ENCODE data around the gene TK1. TPM values are rescaled to one million over a fixed set of nuclear protein-coding genes. Genes with fewer than 3 reads are reported as not detected.
A peak's percentile ranks its signal among the peaks of the same experiment; 100 is the strongest.

Gene TK1
- total RNA-seq, 1 donor from 2014 or later: 1.2 TPM

- no peak for DNase-seq (ENCODE audit: low spot score)
Measured at GRCh38 chr17:78219396-78220150, 32.7 kb upstream of the TK1 start.

GRCh38 chr17:78214706-78215061, 27.8 kb upstream of the TK1 start:
- no peak for DNase-seq (ENCODE audit: low spot score)

GRCh38 chr17:78214016-78214705, 27.3 kb upstream of the TK1 start, which contains the start of gene BIRC5:
Gene BIRC5, plus strand, starts transcription at chr17:78214253. Its CDS starts 64 bp downstream, at chr17:78214317.
- peak; percentile 87 for DNase-seq (ENCODE audit: low spot score)

- no peak for DNase-seq (ENCODE audit: low spot score)
Measured at GRCh38 chr17:78211032-78211431, 24.2 kb upstream of the TK1 start.

DNA sequence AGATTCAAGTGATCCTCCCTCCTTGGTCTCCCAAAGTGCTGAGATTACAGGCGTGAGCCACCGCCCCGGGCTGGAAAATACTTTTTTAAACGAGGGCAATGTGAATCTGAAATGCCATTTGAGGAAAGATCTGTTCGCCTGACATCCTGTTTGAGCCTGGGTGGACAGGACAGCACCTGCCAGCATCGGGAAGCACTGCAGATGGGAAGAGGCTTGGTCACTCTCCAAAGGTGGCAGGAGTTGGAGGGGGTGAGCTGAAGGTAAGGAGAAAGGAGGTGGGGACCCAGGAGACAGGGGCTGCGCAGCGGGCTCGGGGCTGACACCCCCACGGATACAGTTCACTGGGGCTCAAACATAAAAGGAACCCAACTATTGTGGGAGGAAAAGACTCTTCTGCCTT, 23.3 kb upstream of the TK1 start:
- DNase-seq (ENCODE audit: low spot score): no peak

DNA sequence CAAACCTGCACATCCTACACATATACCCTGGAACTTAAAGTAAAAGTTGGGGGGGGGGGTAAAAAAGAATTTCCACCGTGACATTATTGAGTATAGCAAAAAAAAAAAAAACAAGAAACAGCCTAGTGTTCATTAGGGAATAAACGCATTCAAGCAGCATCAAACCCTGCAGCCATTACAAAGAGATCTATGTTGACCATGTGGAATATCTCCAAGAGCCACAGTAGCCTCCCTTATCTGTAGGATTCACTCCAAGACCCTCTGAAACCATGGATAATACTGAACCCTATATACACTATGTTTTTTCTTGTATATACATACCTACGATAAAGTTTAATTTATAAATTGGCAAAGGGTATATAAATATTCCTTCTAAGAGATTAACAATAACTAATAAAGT, 21.6 kb upstream of the TK1 start:
- DNase-seq (ENCODE audit: low spot score): no peak

DNA sequence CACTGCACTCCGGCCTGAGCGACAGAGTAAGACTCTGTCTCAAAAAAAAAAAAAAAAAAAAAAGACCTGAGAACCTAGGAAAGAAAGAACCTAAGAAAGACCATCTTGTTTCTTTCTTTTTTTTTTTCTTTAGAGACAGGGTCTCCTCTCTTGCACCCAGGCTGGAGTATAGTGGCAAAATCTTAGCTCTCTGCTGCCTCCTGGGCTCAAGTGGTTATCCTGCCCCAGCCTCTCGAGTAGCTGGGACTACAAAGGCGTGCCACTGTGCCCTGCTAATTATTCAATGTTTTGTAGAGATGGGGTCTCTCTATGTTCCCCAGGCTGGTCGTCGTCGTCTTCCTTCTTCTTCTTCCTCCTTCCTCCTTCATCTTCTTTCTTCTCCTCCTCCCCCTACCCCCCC, 19.4 kb upstream of the TK1 start:
- DNase-seq (ENCODE audit: low spot score): no peak

- DNase-seq (ENCODE audit: low spot score): no peak
Measured at GRCh38 chr17:78205124-78205775, 18.4 kb upstream of the TK1 start.

DNA sequence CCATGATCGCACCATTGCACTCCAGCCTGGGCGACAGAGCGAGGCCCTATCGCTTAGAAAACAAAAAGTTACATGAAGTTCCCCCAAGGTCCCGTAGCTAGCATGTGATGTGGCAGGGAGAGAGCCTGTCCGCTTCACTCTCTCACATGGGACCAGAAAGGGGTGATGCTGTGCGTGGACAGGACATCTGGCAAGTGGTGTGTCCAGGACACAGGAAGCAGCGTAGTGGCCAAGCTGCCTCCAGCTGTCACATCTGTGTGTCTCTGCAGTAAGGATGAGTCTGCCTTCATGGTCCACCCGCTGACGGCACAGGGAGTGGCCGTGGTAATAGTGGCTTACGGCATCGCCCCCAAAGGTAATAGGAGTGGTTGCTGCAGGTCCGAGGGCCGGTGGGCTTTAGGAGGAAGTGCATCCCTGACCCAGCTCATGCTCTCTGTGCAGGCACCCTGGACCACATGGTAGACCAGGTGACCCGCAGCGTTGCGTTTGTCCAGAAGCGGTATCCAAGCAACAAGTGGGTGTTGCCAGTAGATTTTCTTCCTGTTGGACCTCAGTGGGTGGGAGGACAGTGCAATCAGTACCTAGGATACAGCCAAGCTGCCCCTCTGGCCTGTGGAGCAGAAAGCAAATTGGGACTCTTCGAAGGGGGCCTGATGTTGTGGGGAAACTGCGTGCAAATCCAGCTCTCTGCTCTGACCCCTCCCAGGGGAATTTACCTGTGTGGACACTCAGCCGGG, 17.7 kb upstream of the TK1 start:
- no peak for DNase-seq (ENCODE audit: low spot score)

GRCh38 chr17:78202666-78203065, 15.8 kb upstream of the TK1 start:
- DNase-seq (ENCODE audit: low spot score): no peak

DNA sequence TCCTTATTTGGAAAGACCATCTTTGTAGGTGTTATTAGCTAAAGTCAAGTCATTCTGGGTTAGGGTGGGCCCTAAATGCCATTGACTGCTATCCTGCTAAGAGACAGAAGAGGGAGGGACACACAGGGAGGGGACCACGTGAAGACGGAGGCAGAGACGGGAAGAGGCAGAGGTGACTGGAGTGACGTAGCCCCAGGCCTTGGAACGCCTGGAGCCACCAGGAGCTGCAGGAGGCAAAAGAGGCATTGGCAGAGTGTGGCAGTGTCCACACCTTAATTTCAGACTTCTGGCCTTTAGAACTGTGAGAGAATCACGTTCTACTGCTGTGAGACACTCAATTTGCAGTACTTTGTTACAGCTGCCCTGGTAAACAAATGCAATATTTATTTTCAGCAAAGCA, 13.6 kb upstream of the TK1 start:
- DNase-seq (ENCODE audit: low spot score): no peak

- no peak for DNase-seq (ENCODE audit: low spot score)
Measured at GRCh38 chr17:78197147-78197832, 10.4 kb upstream of the TK1 start.

DNA sequence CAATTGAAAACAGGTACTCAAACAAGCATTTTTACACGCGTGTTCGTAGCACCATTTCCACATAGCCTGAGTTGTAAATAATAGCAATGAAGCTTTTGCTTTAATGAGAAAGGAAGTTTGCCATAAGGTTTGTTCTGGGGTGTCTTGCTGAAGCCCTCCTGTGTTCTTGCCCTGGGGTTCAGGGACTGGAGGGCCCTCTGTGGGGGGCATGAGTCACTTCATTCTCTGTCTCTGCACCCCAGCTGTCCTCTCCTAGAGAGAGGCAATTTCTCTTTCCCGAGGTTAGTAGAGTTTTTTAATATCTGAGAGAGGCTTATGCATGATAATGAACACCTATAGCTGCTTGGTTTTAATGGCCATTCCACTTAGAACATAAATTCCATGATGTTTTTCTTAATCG, 9.9 kb upstream of the TK1 start:
- no peak for DNase-seq (ENCODE audit: low spot score)

DNA sequence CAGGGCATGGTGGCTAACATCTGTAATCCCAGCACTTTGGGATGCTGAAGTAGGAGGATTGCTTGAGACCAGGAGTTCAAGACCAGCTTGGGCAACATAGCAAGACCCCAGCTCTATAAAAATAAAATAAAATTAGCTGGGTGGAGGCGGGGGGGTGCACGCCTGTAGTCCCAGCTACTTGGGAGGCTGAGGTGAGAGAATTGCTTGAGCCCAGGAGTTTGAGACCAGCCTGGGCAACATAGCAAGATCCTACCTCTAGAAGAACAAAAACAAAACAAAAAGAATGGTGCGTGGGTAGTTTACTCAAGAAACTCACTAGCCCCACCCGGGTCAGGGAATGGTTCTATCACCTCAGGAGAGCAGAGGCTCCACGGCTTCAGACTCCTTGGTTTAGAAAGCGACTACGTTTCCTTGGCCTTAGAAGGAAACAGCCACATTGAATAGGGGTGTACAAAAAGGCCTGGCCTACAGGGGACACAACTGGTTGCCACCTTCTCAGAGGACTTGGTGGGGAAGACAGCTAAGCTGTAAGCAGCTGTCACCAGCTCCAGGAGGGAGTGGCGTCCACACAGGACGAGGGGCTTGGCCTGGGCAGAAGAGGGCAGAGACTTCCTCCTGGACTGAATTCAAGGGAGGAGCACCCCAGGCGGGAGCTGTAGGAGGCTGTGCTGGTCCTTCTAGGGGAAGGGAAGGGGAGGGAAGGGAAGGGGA, 716 bp downstream of the TK1 start:
- DNase-seq (ENCODE audit: low spot score): no peak

DNA sequence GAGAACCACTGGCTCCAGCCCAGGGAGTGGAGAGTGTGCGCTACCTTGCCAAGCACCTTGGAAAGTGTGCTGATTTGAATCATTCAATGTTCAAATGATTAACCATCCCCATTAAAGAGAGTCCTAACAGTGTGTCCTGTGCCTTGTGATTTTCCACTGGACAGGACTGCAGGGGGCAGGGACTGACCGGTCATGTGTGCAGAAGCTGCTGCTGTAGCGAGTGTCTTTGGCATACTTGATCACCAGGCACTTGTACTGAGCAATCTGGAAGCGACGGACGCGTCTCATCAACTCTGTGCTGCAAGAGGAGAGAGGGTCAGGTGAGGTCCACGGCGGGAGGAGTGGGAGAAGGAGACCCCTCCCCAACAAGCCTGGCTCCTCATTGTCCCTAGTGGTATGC, 2.0 kb downstream of the TK1 start:
- DNase-seq (ENCODE audit: low spot score): no peak

DNA sequence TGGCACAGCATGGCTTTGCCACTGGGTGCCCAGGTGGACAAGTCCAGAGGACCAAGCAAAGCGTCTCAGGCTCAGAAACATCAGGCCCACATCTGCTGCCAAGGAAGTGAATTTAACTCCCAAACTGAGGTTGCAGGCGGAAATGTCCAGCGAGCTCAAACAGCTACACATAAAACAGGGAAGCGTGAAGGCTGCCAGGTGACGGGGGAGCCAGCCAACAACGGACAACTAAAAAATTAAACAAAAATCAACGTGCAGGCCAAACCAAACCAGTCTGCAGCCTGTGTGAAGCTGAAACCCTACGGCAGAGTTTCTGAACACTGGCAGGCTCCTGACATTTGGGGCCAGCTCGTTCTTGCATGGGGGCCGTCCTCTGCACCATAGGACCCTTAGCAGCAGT, 2.5 kb downstream of the TK1 start:
- DNase-seq (ENCODE audit: low spot score): no peak

- no peak for DNase-seq (ENCODE audit: low spot score)
Measured at GRCh38 chr17:78183916-78184315, 2.9 kb downstream of the TK1 start.

- DNase-seq (ENCODE audit: low spot score): no peak
Measured at GRCh38 chr17:78182504-78182903, 4.3 kb downstream of the TK1 start.

DNA sequence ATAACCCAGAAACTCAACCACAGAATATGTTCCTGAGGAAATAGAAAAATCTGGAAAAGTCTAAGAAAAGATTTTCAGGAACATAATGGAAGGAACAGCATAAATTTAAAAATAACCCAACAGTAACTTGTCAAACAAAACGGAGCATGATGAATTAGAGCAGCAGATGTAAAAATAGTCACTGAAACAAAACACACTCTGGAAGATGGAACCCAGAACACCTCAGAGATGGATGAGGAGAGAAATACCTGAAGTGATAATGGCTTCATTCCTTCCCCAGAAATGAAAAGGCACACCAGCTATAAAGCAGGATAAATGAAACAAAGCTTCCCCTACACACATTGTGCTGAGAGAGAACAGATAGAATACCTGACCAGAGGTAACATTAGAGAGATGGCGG, 6.3 kb downstream of the TK1 start:
- DNase-seq (ENCODE audit: low spot score): no peak

GRCh38 chr17:78180083-78180482, 6.8 kb downstream of the TK1 start:
- DNase-seq (ENCODE audit: low spot score): no peak

DNA sequence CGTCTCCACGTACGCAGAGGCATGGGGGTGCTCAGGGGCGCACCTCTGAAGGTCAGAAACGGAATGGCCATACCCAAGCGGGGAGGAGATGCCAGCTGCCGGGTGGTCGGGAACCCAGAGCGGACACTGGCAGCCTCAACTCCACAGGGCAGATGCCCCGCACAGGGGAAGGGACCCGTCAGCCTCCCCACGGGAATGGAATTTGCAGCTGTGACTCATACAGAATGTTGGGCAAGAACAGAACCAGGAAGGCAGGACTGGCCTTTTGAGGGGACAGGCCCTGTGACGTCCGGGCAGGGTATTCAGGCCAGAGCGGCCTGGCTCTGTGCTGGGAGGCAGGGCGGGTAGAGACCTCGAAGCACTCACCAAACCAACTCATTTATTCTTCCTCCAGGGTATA, 7.5 kb downstream of the TK1 start:
- no peak for DNase-seq (ENCODE audit: low spot score)
